HG03439 (cell line): Measurements from ENCODE around the gene CTNNA3.

Experiments used
- ATAC-seq: cut with Tn5 transposase; IDR thresholded peaks from one replicate; pipeline ENCODE4 v1.9.1; 2021; ENCODE audit warnings: mild to moderate bottlenecking, moderate library complexity; ENCODE audit not compliant: unreplicated experiment

The CTNNA3 gene

GRCh38 chr10:67049988-67050387 is 646.0 kb downstream of the CTNNA3 start:
- ATAC-seq, result no peak

- ATAC-seq, result no peak
Observed at GRCh38 chr10:67046507-67046906, 649.5 kb downstream of the CTNNA3 start.

- no peak for ATAC-seq
Observed at GRCh38 chr10:67045404-67045803, 650.6 kb downstream of the CTNNA3 start.

GRCh38 chr10:67043041-67043440 is 653.0 kb downstream of the CTNNA3 start:
- ATAC-seq, result no peak

- no peak for ATAC-seq
Observed at GRCh38 chr10:67036808-67037207, 659.2 kb downstream of the CTNNA3 start.

GRCh38 chr10:67033878-67034277 is 662.1 kb downstream of the CTNNA3 start:
- no peak for ATAC-seq

- ATAC-seq, result no peak
Observed at GRCh38 chr10:67022099-67022498, 673.9 kb downstream of the CTNNA3 start.

GRCh38 chr10:67017218-67017617 is 678.8 kb downstream of the CTNNA3 start:
- no peak for ATAC-seq

GRCh38 chr10:67015225-67015624 is 680.8 kb downstream of the CTNNA3 start:
- ATAC-seq, result no peak

- no peak for ATAC-seq
Observed at GRCh38 chr10:67011981-67012380, 684.0 kb downstream of the CTNNA3 start.

GRCh38 chr10:67011480-67011879 is 684.5 kb downstream of the CTNNA3 start:
- no peak for ATAC-seq

- no peak for ATAC-seq
Observed at GRCh38 chr10:67005981-67006380, 690.0 kb downstream of the CTNNA3 start.

- no peak for ATAC-seq
Observed at GRCh38 chr10:67004690-67005089, 691.3 kb downstream of the CTNNA3 start.

GRCh38 chr10:66999762-67000545 is 696.0 kb downstream of the CTNNA3 start:
- ATAC-seq, result no peak

- ATAC-seq, result no peak
Observed at GRCh38 chr10:66996996-66997395, 699.0 kb downstream of the CTNNA3 start.

- no peak for ATAC-seq
Observed at GRCh38 chr10:66990143-66990830, 705.7 kb downstream of the CTNNA3 start.

GRCh38 chr10:66983475-66983818 is 712.5 kb downstream of the CTNNA3 start:
- no peak for ATAC-seq

- ATAC-seq, result no peak
Observed at GRCh38 chr10:66982792-66983474, 713.1 kb downstream of the CTNNA3 start.

- no peak for ATAC-seq
Observed at GRCh38 chr10:66982053-66982420, 714.0 kb downstream of the CTNNA3 start.

GRCh38 chr10:66981361-66982052 is 714.5 kb downstream of the CTNNA3 start:
- no peak for ATAC-seq

- no peak for ATAC-seq
Observed at GRCh38 chr10:66980246-66980815, 715.7 kb downstream of the CTNNA3 start.
